Smooth muscle cell of the coronary artery (primary cell): Measurements from ENCODE around the gene ATG10. TPM values are rescaled to one million over a fixed set of nuclear protein-coding genes. Genes with fewer than 3 reads are reported as not detected.

Experiments
- total RNA-seq: library from RNA; depleted of rRNA; stranded (reverse); fragments of >200 nt; gene quantifications from 2 replicates; pipeline ENCODE4 v1.2.3, GENCODE V29; 2014; ENCODE audit warnings: low replicate concordance

The ATG10 gene
- 5.4 and 8.2 TPM in 2 replicates for total RNA-seq

GRCh38 chr5:81971712-81972491 is at the start of gene ATG10:
TSS of gene ATG10 (plus strand) at chr5:81972023. CDS start at chr5:81987571, 15,548 bp downstream.

DNA sequence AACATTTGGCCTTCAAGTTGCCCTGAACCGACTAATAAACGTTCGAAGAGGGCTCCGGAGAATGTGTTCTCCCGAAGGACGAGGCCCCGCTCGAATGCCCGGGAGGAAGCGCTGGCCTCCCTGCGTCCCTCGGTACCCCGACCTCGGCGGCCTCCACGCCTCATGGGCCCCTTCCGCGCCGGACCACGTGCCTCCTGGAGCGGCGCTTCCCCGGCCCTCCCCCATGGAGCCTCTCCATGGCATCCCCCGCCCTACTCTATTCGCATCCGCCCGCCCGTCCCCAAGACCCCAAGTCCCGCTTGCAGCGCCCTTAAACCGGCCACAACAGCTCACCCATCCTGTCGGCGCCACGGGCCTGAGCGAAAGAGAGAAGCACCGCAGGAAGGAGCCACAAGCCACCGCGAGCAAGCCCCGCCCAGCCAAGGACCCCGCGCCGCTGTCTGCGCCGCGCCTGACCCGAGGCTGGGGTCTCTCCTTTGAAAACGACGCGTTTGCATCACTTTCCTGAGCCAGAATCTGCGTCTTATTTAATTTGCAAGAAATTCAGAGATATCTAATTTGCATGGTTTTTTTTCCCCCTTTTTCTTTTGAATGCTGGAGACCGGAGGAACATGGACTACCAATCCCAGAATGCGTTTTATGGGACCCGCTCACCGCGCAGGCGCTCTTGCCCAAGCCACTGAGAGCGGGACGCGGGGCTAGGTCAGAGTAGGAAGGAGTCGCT is 306.3 kb downstream of the ATG10 start, which contains the start of gene RPS23:
Gene RPS23 (minus strand): TSS at position 368 of the 724 bp plus-strand sequence. CDS start 31 bp downstream, at position 337.

Other genes starting within 250 kb of the ATG10 start
- 5.3 and 24.1 TPM in 2 replicates for gene SSBP2, start 220.9 kb upstream of the ATG10 start, total RNA-seq